Neural crest cell (in vitro differentiated cells): Measurements from ENCODE around the gene WDR90. TPM values are rescaled to one million over a fixed set of nuclear protein-coding genes. Genes with fewer than 3 reads are reported as not detected.

Experiments used
- DNase-seq: peaks from one replicate; pipeline ENCODE4 v3.0.0; 2021; ENCODE audit warnings: low read depth, mixed read lengths, low spot score
- H3K27ac Mint-ChIP-seq: one replicate; pipeline ENCODE4 v1.8.0; 2021; ENCODE audit warnings: mild to moderate bottlenecking, mixed read lengths; ENCODE audit not compliant: unreplicated experiment
- H3K27me3 Mint-ChIP-seq: 2 replicates; pipeline ENCODE4 v1.8.0; 2021; ENCODE audit warnings: low read depth, mild to moderate bottlenecking, mixed read lengths
- H3K36me3 Mint-ChIP-seq: 2 replicates; pipeline ENCODE4 v1.8.0; 2021; ENCODE audit warnings: low read depth, mild to moderate bottlenecking, mixed read lengths
- H3K4me1 Mint-ChIP-seq: 2 replicates; pipeline ENCODE4 v1.8.0; 2021; ENCODE audit warnings: mixed read lengths
- H3K4me3 Mint-ChIP-seq: one replicate; pipeline ENCODE4 v1.8.0; 2021; ENCODE audit warnings: mild to moderate bottlenecking, mixed read lengths
- H3K9me3 Mint-ChIP-seq: 2 replicates; pipeline ENCODE4 v1.8.0; 2021; ENCODE audit warnings: mixed read lengths
- CTCF ChIP-seq: fragments of 200-600 bp; sonication (generic); conservative IDR thresholded peaks from 2 replicates; pipeline ENCODE4 v1.5.0; 2021; ENCODE audit warnings: antibody characterized with exemption, mild to moderate bottlenecking
- total RNA-seq: library from RNA; stranded (reverse); gene quantifications from 2 replicates; pipeline ENCODE4 v1.2.1, GENCODE V29; 2021

Gene WDR90
- total RNA-seq, 1 donor from 2014 or later: 97.0 TPM

GRCh38 chr16:679814-680624, 30.9 kb downstream of the WDR90 start, which contains the start of gene STUB1:
Gene STUB1, plus strand, starts transcription at chr16:680410. Its CDS starts 116 bp downstream, at chr16:680526.
- Mint-ChIP-seq H3K27ac (peak within 1 kb of the TSS; percentile 91), H3K9me3 (no peaks in the 10 kb centered on the region), H3K4me1 (peaks cover 21% of the 10 kb centered on the region), H3K27me3 (peaks cover 16% of the 10 kb centered on the region), H3K4me3 (peak within 1 kb of the TSS; percentile 91), H3K36me3 (peaks cover 3% of the 10 kb centered on the region)
- no peak for TF ChIP-seq CTCF
- DNase-seq: peak; percentile 92

- H3K4me3 Mint-ChIP-seq: peak overlapping the region; percentile 90
- DNase-seq: no peak
- H3K4me1 Mint-ChIP-seq: peaks cover 18% of the 10 kb centered on the region
- TF ChIP-seq CTCF: no peak
- peaks cover 12% of the 10 kb centered on the region for H3K27me3 Mint-ChIP-seq
- peaks cover 3% of the 10 kb centered on the region for H3K36me3 Mint-ChIP-seq
- no peaks in the 10 kb centered on the region for H3K9me3 Mint-ChIP-seq
- no peak overlapping the region for H3K27ac Mint-ChIP-seq
Observed at GRCh38 chr16:680625-680945, 31.4 kb downstream of the WDR90 start.

- Mint-ChIP-seq H3K27ac (no peak overlapping the region), H3K9me3 (no peaks in the 10 kb centered on the region), H3K36me3 (peaks cover 4% of the 10 kb centered on the region), H3K4me1 (peaks cover 18% of the 10 kb centered on the region), H3K4me3 (peak overlapping the region; percentile 90), H3K27me3 (peaks cover 14% of the 10 kb centered on the region)
- no peak for TF ChIP-seq CTCF
- DNase-seq: no peak
Observed at GRCh38 chr16:680967-681745, 32.0 kb downstream of the WDR90 start.

GRCh38 chr16:681746-682427, 32.7 kb downstream of the WDR90 start:
- Mint-ChIP-seq H3K4me3 (peak overlapping the region; percentile 90), H3K27ac (peak overlapping the region; percentile 12), H3K4me1 (peaks cover 18% of the 10 kb centered on the region)

More at GRCh38 chr16:681746-682427, 32.7 kb downstream of the WDR90 start:
- DNase-seq: no peak
- no peak for TF ChIP-seq CTCF
- no peaks in the 10 kb centered on the region for H3K9me3 Mint-ChIP-seq
- H3K27me3 Mint-ChIP-seq: peaks cover 10% of the 10 kb centered on the region
- peaks cover 5% of the 10 kb centered on the region for H3K36me3 Mint-ChIP-seq
